Thyroid gland (tissue), 4 donors: Measurements from ENCODE around the gene PRPF8.

Source experiments
- CTCF ChIP-seq, 6 experiments: fragments of 200-600 bp in 3 of 6; fragments of 450-650 bp in 3 of 6; sonication (generic) in 3 of 6; IDR thresholded peaks; one replicate each; pipeline ENCODE4 v1.5.1; 2016 to 2019; ENCODE audit warnings: antibody characterized with exemption in 6 of 6, mild to moderate bottlenecking in 2 of 6, inconsistent platforms in 1 of 6, moderate library complexity in 1 of 6
- POLR2A ChIP-seq, 2 donors: fragments of 450-650 bp; IDR thresholded peaks; one replicate each; pipeline ENCODE4 v1.6.1; 2017; ENCODE audit warnings: antibody characterized with exemption in 2 of 2, mild to moderate bottlenecking in 2 of 2, moderate library complexity in 1 of 2

- TF ChIP-seq CTCF (IDR thresholded peaks at IDR 0.05) (no peak), POLR2A (IDR thresholded peaks at IDR 0.05) (peak; percentile 79 to 97)
Measured at GRCh38 chr17:1684378-1685189, at the start of gene PRPF8.
